ENCODE results near the gene PRICKLE1.
"Not testable (repeated sequence)": the region's sequence is repeated elsewhere in the genome, so short reads cannot be mapped to it uniquely, and the experiment has no call there.

The PRICKLE1 gene

GRCh38 chr12:42552822-42553221 lies 36.7 kb downstream of the PRICKLE1 start:
- DNase-seq, result no peak

DNA sequence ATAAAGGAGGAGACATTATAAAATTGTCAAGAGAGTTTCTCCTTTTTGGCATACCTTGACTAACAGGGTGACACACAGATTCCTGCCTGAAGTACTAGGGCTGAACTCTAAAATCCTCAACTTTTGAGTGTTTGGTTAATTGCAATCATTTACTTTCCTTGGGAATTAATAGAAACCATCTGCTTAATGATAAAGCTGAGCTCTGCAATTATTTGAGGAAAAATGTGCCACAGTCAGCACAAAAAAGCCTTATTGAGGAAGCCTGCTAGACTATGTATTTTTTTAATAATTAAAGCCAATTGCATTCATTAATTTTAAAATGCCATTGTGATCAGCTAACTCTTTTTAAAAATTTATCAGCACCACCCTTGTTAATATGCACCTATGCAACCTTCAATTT lies 38.7 kb downstream of the PRICKLE1 start:
- no peak for DNase-seq

DNA sequence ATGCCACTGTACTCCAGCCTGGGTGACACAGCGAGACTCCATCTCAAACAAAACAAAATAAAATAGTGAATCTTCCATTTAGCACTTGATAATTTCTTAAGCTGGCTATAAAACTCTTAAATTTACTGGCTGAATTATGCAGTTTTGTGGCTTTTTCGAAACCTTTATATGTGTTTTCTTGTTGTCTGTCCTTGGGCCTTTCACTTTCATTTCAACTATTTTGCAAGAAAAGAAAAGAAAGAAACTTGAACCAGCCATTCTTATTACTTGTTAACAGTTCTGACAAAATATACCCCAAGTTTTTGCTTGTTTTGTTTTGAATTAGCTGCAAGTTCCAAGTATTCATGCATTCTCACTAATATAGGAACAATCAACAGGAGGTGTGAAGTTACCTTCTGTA lies 42.8 kb downstream of the PRICKLE1 start:
- DNase-seq, result no peak

GRCh38 chr12:42541965-42542364 lies 47.6 kb downstream of the PRICKLE1 start:
- DNase-seq, result no peak

GRCh38 chr12:42541308-42541707 lies 48.2 kb downstream of the PRICKLE1 start:
- DNase-seq, result not testable (repeated sequence)

DNA sequence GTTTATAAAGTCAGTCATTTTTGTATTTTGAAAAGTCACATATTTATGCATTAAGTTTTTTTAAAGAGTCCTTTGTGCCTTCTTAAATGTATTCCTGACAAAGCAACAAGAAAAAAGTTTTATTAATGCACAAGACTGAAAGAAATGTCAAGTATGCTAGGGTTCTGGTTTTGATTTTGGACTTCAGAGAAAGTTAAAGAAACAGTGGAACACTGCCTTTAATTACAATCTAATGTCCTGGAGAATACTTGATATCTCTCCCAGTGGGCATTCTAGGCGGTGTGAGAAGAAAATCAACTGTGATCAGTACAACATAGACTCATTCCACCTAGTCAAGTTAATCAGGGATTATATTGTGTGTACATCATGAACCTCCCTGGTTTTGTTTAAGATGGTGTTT lies 49.9 kb downstream of the PRICKLE1 start:
- peak; percentile 27 for DNase-seq

DNA sequence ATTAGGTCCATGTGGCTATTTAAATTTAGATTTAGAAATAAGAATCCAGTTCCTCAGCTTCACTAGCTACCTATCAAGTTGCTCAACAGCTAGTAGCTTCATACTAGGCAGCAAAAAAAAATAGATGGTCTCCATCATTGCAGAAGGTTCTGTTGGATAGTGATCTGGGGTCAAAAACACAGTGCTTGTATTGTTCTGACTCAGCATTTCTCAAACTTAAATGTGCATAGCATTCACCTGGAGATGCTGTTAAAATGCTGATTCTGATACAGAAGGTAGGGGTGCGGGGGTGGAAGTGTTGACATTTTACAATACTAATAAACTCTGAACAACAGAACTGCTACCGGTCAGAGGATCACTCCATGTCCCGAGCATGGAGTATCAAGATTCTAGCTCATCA lies 51.3 kb downstream of the PRICKLE1 start:
- DNase-seq, result no peak

- no peak for DNase-seq
Measured at GRCh38 chr12:42534184-42534838, 55.2 kb downstream of the PRICKLE1 start.

- DNase-seq, result no peak
Measured at GRCh38 chr12:42530284-42530683, 59.3 kb downstream of the PRICKLE1 start.

GRCh38 chr12:42525444-42525843 lies 64.1 kb downstream of the PRICKLE1 start:
- DNase-seq, result no peak

- no peak for DNase-seq
Measured at GRCh38 chr12:42524716-42525115, 64.8 kb downstream of the PRICKLE1 start.

DNA sequence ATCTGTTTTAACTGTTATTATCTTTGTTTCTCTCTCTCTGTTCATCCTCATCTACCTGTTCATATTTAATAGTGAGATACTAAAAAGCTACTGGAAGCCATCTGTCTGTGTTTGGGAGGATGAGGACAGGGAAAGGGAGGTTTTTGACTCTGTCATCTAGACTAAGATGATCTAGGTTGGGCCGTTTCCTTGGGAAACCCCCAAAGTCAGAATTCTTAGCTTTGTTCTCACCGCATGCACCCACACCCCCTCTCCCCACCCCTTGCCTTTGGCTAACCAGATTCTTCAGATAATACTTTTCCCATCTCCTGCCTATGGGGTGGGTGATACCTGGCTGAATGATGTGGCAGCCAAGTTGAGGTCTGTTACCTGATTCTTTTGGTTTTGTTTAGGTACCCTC lies 73.0 kb downstream of the PRICKLE1 start:
- no peak for DNase-seq

- DNase-seq, result no peak
Measured at GRCh38 chr12:42511656-42512055, 77.9 kb downstream of the PRICKLE1 start.

DNA sequence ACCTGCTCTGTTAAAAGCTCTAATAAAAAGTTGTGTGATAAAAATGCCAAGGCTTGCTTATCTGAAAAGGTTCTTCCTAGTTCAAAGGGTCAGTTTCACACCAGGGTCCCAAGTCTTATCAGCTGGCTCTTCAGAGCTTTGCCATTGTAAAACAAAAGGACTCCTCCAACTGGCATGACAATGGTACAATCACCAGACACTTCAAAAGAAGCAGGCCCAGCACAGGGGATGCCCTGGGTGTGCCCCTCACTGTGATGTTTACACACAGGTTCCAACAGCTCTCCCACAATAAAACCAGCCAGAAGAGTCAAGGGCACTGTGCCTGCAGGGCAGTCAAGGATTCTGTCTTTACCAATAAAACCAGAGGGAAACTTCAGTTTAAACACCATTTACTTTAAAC lies 78.7 kb downstream of the PRICKLE1 start:
- DNase-seq, result no peak

- DNase-seq, result no peak
Measured at GRCh38 chr12:42508913-42509460, 80.6 kb downstream of the PRICKLE1 start.

DNA sequence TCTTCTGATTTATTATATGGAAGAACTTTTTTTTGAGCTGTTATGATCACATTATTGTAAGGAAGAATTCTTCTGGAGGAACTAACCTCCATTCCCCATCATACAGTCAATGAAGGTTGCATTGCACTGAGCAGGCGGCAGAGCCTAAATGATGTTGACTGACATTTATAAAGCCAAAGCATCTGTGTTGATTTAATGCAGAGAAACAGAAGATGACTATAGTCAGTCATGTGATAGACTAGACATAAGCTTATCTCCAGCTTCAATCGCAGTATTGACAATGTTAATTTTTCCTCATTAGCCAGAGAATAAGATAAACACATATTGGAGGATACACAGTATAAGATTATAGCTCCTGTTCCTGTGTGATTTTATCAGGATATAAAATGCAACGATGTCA lies 82.0 kb downstream of the PRICKLE1 start:
- DNase-seq, result no peak

DNA sequence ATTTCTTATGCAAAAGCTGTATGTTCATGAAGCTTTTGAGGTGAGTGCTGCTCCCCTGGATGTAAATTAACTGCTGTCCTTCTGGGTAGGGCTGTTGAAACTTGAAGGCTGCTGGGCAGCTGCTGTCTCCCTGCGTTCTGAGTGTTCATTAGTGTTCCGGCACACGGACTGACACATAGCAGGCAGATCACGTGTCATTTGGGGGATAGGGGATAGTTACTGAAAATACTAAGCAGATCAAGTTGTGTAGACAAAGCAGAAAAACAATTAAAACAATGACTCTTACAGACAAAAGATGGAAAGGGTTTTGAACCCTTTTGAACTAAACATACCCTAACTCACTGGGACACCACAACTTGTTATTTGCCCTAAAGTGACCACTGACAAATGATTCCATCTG lies 82.5 kb downstream of the PRICKLE1 start:
- DNase-seq, result no peak

- peak; percentile 44 for DNase-seq
Measured at GRCh38 chr12:42504049-42504448, 85.5 kb downstream of the PRICKLE1 start.

- no peak for DNase-seq
Measured at GRCh38 chr12:42502682-42503081, 86.9 kb downstream of the PRICKLE1 start.

- peak; percentile 13 for DNase-seq
Measured at GRCh38 chr12:42498549-42499247, 90.8 kb downstream of the PRICKLE1 start.

GRCh38 chr12:42496886-42497285 lies 92.7 kb downstream of the PRICKLE1 start:
- no peak for DNase-seq

DNA sequence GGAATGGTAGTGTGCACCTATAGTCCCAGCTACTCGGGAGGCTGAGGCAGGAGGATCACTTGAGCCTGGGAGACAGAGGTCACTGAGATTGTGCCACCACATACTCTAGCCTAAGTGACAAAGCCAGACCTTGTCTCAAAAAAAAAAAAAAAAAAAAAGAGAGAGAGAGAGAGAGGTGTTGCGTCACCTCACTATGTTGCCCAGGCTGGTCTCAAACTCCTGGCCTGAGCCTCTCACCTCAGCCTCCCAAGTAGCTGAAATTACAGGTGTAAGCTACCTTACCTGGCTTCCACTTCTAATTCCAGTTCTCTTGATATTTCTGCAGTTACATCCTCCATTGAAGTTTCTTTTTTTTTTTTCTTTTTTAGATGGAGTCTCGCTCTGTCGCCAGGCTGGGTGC lies 94.3 kb downstream of the PRICKLE1 start:
- no peak for DNase-seq

GRCh38 chr12:42492267-42492666 lies 97.3 kb downstream of the PRICKLE1 start:
- DNase-seq, result no peak

- no peak for DNase-seq
Measured at GRCh38 chr12:42490261-42490842, 99.2 kb downstream of the PRICKLE1 start.

Measured in fibroblast of upper back skin (primary cell).